GM12891 (cell line): Measurements from ENCODE around the gene DOCK6.

ENCODE experiments used
- PAX5 ChIP-seq: IDR thresholded peaks from 2 replicates; pipeline ENCODE4 v1.6.1; 2011; ENCODE audit warnings: low read length, moderate library complexity, mild to moderate bottlenecking; ENCODE audit not compliant: insufficient read depth, severe bottlenecking
- POLR2A ChIP-seq: IDR thresholded peaks from 2 replicates; pipeline ENCODE4 v1.6.1; 2011; ENCODE audit warnings: low read depth, low read length, control low read depth
- POLR2AphosphoS5 ChIP-seq: IDR thresholded peaks from 2 replicates; pipeline ENCODE4 v1.6.1; 2011; ENCODE audit warnings: low read depth, low read length, control low read depth
- TAF1 ChIP-seq: IDR thresholded peaks from 2 replicates; pipeline ENCODE4 v1.6.1; 2011; ENCODE audit warnings: low read depth, low read length, control low read depth

DNA sequence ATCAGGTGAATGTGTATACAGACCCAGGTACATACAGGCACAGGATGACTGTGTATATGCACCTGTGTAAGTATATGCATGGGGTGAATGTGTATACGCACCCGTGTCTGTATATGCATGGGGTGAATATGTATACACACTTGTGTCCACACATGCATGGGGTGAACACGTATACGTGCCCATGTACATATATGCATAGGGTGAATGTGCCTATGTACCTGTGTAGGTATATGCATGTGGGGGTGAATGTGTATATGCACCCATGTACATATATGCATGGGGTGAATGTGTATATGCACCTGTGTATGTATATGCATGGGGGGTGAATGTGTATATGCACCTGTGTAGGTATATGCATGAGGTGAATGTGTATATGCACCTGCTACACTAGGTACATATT, 29.8 kb downstream of the DOCK6 start:
- TF ChIP-seq POLR2A (no peak), POLR2AphosphoS5 (no peak), TAF1 (no peak), PAX5 (no peak)
